IMR-90 (cell line): Measurements from ENCODE around the gene CCDC137. TPM values are rescaled to one million over a fixed set of nuclear protein-coding genes. Genes with fewer than 3 reads are reported as not detected.

Source experiments
- ATAC-seq: fragments of 200-7000 bp; cut with Tn5 transposase; 2 replicates; pipeline ENCODE4 v1.9.1; 2020; ENCODE audit warnings: low read depth, mild to moderate bottlenecking, moderate library complexity
- BruUV-seq: library from RNA; stranded (reverse); fragments of 400-500 nt; replicated peaks from 2 replicates; lab custom pipeline; 2021; lab: Mats Ljungman, UMichigan
- CTCF ChIA-PET: fragments of 300-600 bp; formaldehyde crosslinking; extraction: SDS; loops from one replicate; lab custom pipeline; 2021; ENCODE audit warnings: antibody characterized with exemption; lab: Yijun Ruan, JAX
- POLR2A ChIA-PET: fragments of 300-600 bp; sonication (Branson Sonifier 250); formaldehyde crosslinking; loops from one replicate; lab custom pipeline; 2022; ENCODE audit warnings: antibody characterized with exemption; ENCODE audit not compliant: unreplicated experiment; lab: Charles Lee
- DNase-seq: peaks from one replicate; pipeline ENCODE4 v3.0.0; 2013
- H2AFZ ChIP-seq: replicated peaks from 2 replicates; pipeline ENCODE3; 2013; ENCODE audit warnings: low read length, mild to moderate bottlenecking; ENCODE audit not compliant: poor library complexity
- H2AK5ac ChIP-seq: 2 replicates; pipeline ENCODE4 v1.6.1; 2013; ENCODE audit warnings: low read depth, low read length, inconsistent platforms
- H2AK9ac ChIP-seq: replicated peaks from 2 replicates; pipeline ENCODE3; 2013; ENCODE audit warnings: mild to moderate bottlenecking, low read depth, low read length, moderate library complexity; ENCODE audit not compliant: poor library complexity
- H2BK120ac ChIP-seq: 2 replicates; pipeline ENCODE4 v1.6.1; 2013; ENCODE audit warnings: low read depth, low read length, inconsistent platforms
- H2BK15ac ChIP-seq: 3 replicates; pipeline ENCODE4 v1.6.1; 2013; ENCODE audit warnings: low read depth, low read length, inconsistent platforms
- H2BK20ac ChIP-seq: 2 replicates; pipeline ENCODE4 v1.6.1; 2013; ENCODE audit warnings: low read depth, mild to moderate bottlenecking, inconsistent platforms, low read length, moderate library complexity
- H2BK5ac ChIP-seq: 2 replicates; pipeline ENCODE4 v1.6.1; 2013; ENCODE audit warnings: mild to moderate bottlenecking, low read depth, low read length, inconsistent platforms; ENCODE audit not compliant: poor library complexity, severe bottlenecking
- H3K14ac ChIP-seq: replicated peaks from 2 replicates; pipeline ENCODE4 v1.6.1; 2013; ENCODE audit warnings: low read depth, low read length, inconsistent platforms
- H3K18ac ChIP-seq: 2 replicates; pipeline ENCODE4 v1.6.1; 2013; ENCODE audit warnings: low read depth, low read length, control low read depth
- H3K23ac ChIP-seq: 2 replicates; pipeline ENCODE4 v1.6.1; 2013; ENCODE audit warnings: low read depth, low read length, inconsistent platforms
- H3K27ac ChIP-seq: 2 replicates; pipeline ENCODE4 v1.5.1; 2013; ENCODE audit warnings: mild to moderate bottlenecking, control low read depth, low read length; ENCODE audit not compliant: insufficient read depth
- H3K27me3 ChIP-seq: 2 replicates; pipeline ENCODE4 v1.6.1; 2013; ENCODE audit warnings: low read length; ENCODE audit not compliant: control insufficient read depth, insufficient read depth
- H3K36me3 ChIP-seq: 2 replicates; pipeline ENCODE4 v1.6.1; 2013; ENCODE audit warnings: low read length, mixed read lengths; ENCODE audit not compliant: control insufficient read depth, insufficient read depth
- H3K4ac ChIP-seq: 2 replicates; pipeline ENCODE4 v1.6.1; 2013; ENCODE audit warnings: low read depth, low read length, inconsistent platforms
- H3K4me1 ChIP-seq: 2 replicates; pipeline ENCODE4 v1.6.1; 2013; ENCODE audit warnings: low read length, mixed read lengths; ENCODE audit not compliant: control insufficient read depth, insufficient read depth
- H3K4me2 ChIP-seq: 2 replicates; pipeline ENCODE4 v1.6.1; 2013; ENCODE audit warnings: low read depth, mild to moderate bottlenecking, control low read depth, low read length, moderate library complexity
- H3K4me3 ChIP-seq: 2 replicates; pipeline ENCODE4 v1.5.1; 2013; ENCODE audit warnings: low read depth, mild to moderate bottlenecking, control low read depth, low read length, moderate library complexity; ENCODE audit not compliant: insufficient read depth
- H3K56ac ChIP-seq: 2 replicates; pipeline ENCODE4 v1.6.1; 2013; ENCODE audit warnings: low read length, inconsistent platforms; ENCODE audit not compliant: insufficient read depth; ENCODE audit errors: extremely low read depth
- H3K79me1 ChIP-seq, 2 experiments: 2 replicates each; pipeline ENCODE4 v1.6.1; 2013; ENCODE audit warnings: low read length in 2 of 2, inconsistent platforms in 1 of 2, low read depth in 1 of 2
- H3K9ac ChIP-seq: 2 replicates; pipeline ENCODE4 v1.6.1; 2013; ENCODE audit warnings: low read depth, low read length, control low read depth
- H3K9me1 ChIP-seq: 2 replicates; pipeline ENCODE4 v1.6.1; 2013; ENCODE audit warnings: low read length, inconsistent platforms; ENCODE audit not compliant: insufficient read depth
- H3K9me3 ChIP-seq: 2 replicates; pipeline ENCODE4 v1.6.1; 2013; ENCODE audit warnings: low read length; ENCODE audit not compliant: control insufficient read depth, insufficient read depth
- H4K20me1 ChIP-seq: 2 replicates; pipeline ENCODE4 v1.6.1; 2013; ENCODE audit warnings: low read length, inconsistent platforms; ENCODE audit not compliant: insufficient read depth
- H4K5ac ChIP-seq: 2 replicates; pipeline ENCODE4 v1.6.1; 2013; ENCODE audit warnings: mild to moderate bottlenecking, low read depth, low read length, control low read depth
- H4K8ac ChIP-seq, 2 experiments: 2 replicates each; pipeline ENCODE4 v1.6.1; 2013; ENCODE audit warnings: low read depth in 2 of 2, low read length in 2 of 2, control low read depth in 1 of 2, inconsistent platforms in 1 of 2
- H4K91ac ChIP-seq: 2 replicates; pipeline ENCODE4 v1.6.1; 2013; ENCODE audit warnings: low read depth, low read length, inconsistent platforms; ENCODE audit not compliant: insufficient read depth
- BHLHE40 ChIP-seq: fragments of 150-350 bp; IDR thresholded peaks from 2 replicates; pipeline ENCODE4 v1.6.1; 2016; ENCODE audit warnings: mild to moderate bottlenecking, low read depth, low read length
- CEBPB ChIP-seq: IDR thresholded peaks from 2 replicates; pipeline ENCODE4 v1.6.1; 2012; ENCODE audit warnings: low read depth, low read length, improper control_type of control experiment
- CHD1 ChIP-seq: IDR thresholded peaks from 2 replicates; pipeline ENCODE4 v1.6.1; 2012; ENCODE audit warnings: low read depth, low read length, improper control_type of control experiment
- FOS ChIP-seq: fragments of 150-350 bp; IDR thresholded peaks from 2 replicates; pipeline ENCODE4 v1.6.1; 2016; ENCODE audit warnings: low read depth, low read length
- MAFK ChIP-seq: IDR thresholded peaks from 2 replicates; pipeline ENCODE4 v1.6.1; 2012; ENCODE audit warnings: low read depth, low read length, improper control_type of control experiment
- MXI1 ChIP-seq: IDR thresholded peaks from 2 replicates; pipeline ENCODE4 v1.6.1; 2012; ENCODE audit warnings: low read depth, mild to moderate bottlenecking, low read length, moderate library complexity, borderline replicate concordance
- NFE2L2 ChIP-seq: fragments of 150-350 bp; IDR thresholded peaks from 2 replicates; pipeline ENCODE4 v1.6.1; 2016; ENCODE audit warnings: low read depth, mild to moderate bottlenecking, low read length
- POLR2A ChIP-seq: IDR thresholded peaks from 2 replicates; pipeline ENCODE4 v1.6.1; 2012; ENCODE audit warnings: mild to moderate bottlenecking, low read depth, low read length
- RAD21 ChIP-seq: IDR thresholded peaks from 2 replicates; pipeline ENCODE4 v1.6.1; 2012; ENCODE audit warnings: low read length, improper control_type of control experiment
- RCOR1 ChIP-seq: IDR thresholded peaks from 2 replicates; pipeline ENCODE4 v1.6.1; 2012; ENCODE audit warnings: mild to moderate bottlenecking, low read length, improper control_type of control experiment; ENCODE audit not compliant: insufficient replicate concordance
- RFX5 ChIP-seq: IDR thresholded peaks from 2 replicates; pipeline ENCODE4 v1.8.0; 2012; ENCODE audit warnings: low read depth, mild to moderate bottlenecking, low read length, moderate library complexity
- SMC3 ChIP-seq: fragments of 150-350 bp; IDR thresholded peaks from 2 replicates; pipeline ENCODE4 v1.6.1; 2016; ENCODE audit warnings: low read depth, mild to moderate bottlenecking, antibody characterized with exemption, low read length, moderate library complexity
- WGBS, 2 experiments: methylation state at CpG; one replicate each; pipeline versions ENCODE4 v1.1.5 to v1.1.7; 2013; ENCODE audit warnings: missing lambda C conversion rate in 2 of 2; ENCODE audit not compliant: insufficient read length in 1 of 2; ENCODE audit errors: extremely low coverage in 2 of 2; 5-methylcytosine and 5-hydroxymethylcytosine counted together
- dilution Hi-C: fragments of 300-500 bp; cut with HindIII; formaldehyde crosslinking; loops from one replicate; pipeline ENCODE4 v1.14.3; 2018; ENCODE audit warnings: low sequenced_read_pairs; ENCODE audit not compliant: unreplicated experiment
- in situ Hi-C: fragments of 300-500 bp; cut with MboI; formaldehyde crosslinking; loops from 3 replicates; pipeline ENCODE4 v1.14.3; 2019; ENCODE audit warnings: low sequenced_read_pairs, inconsistent platforms, mixed read lengths
- intact Hi-C: fragments of 100-400 bp; cut with micrococcal nuclease; formaldehyde crosslinking; loops from 2 replicates; pipeline ENCODE4 v1.10.0; 2022
- polyA plus RNA-seq, 3 experiments: library from polyadenylated mRNA; depleted of rRNA; stranded (reverse); fragments of >200 nt; gene quantifications; 2 replicates each; pipeline ENCODE4 v1.2.3, GENCODE V29; 2012; ENCODE audit warnings: low replicate concordance in 1 of 3
- total RNA-seq: library from RNA; depleted of rRNA; stranded (reverse); fragments of >200 nt; gene quantifications from 2 replicates; pipeline ENCODE4 v1.2.3, GENCODE V29; 2012
- TF ChIP-seq, protein P1 (sequence below): fragments of 150-350 bp; IDR thresholded peaks from 2 replicates; pipeline ENCODE4 v1.6.1; 2016; ENCODE audit warnings: low read depth, mild to moderate bottlenecking, low read length, moderate library complexity, borderline replicate concordance
- TF ChIP-seq, protein P2 (sequence below): fragments of 150-350 bp; IDR thresholded peaks from 2 replicates; pipeline ENCODE4 v1.6.1; 2017; ENCODE audit warnings: mild to moderate bottlenecking, antibody characterized with exemption, low read length, low read depth
- TF ChIP-seq, protein P3 (sequence below): conservative IDR thresholded peaks from 2 replicates; pipeline ENCODE4 v1.5.1; 2012; ENCODE audit warnings: mild to moderate bottlenecking, low read depth, low read length, improper control_type of control experiment

The CCDC137 gene
- total and polyA plus RNA-seq, 2 of the 4 experiments (the other 2 are of a cell fraction), result 7.5 to 18.4 TPM

DNA sequence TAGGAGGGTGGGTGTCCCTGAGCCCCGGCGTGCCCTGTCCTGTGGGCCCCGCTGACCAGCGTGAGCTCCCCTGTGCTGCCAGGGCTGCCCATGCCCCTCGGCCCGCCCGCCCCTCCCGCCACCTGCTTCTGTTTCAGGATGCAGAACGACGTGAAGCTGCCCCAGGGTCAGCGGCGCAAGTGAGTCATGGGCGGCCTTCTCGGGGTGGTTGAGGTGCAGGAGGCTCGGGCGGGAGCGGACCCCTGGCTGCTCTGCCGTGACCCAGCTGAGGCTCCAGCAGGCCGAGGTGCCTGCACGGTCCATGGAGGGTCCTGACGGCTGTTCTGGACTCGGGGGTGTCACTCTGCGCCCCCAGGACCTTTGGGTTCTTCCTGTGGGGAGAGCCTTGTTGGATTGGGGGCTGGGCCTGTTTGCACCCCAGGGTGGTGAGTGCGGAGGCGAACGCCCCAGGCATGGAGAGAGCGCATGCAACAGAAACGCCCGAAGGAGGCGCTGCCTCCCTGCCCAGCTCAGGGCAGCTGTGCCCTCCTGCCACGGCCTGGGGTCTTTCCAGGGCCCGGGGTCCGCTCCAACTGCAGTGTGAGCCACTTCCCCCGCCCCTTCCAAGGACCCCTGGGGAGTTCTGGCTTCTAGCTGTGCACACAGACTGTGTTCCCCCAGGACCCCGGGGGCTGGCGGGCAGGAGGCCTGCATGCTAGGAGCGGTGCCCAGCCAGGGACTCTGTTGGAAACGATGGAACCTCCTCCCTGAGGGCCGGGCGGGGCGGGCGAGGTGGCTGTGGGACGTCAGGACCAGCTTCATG lies 49.5 kb downstream of the CCDC137 start:
- Histone ChIP-seq H3K4ac (no peak overlapping the region), H2AFZ (no peak overlapping the region), H2AK9ac (no peak overlapping the region), H3K27ac (no peak overlapping the region), H3K27me3 (no peaks in the 10 kb centered on the region), H3K18ac (no peak overlapping the region), H4K20me1 (no peaks in the 10 kb centered on the region; the same call in 1 of the 2 replicates), H3K36me3 (peaks cover 2% of the 10 kb centered on the region; the same call in 1 of the 2 replicates), H3K79me1 (peaks cover 14 to 23% of the 10 kb centered on the region in 2 experiments), H3K9ac (no peak overlapping the region), H2BK20ac (no peak overlapping the region), H2BK120ac (no peak overlapping the region), H2BK15ac (no peak overlapping the region), H3K23ac (no peak overlapping the region), H2BK5ac (no peak overlapping the region), H3K9me1 (peaks cover 2% of the 10 kb centered on the region; the same call in 1 of the 2 replicates), H3K56ac (no peak overlapping the region), H4K8ac (no peak overlapping the region), H3K4me1 (peaks cover 10% of the 10 kb centered on the region), H3K4me3 (no peak overlapping the region), H4K91ac (no peak overlapping the region), H2AK5ac (no peak overlapping the region), H3K14ac (no peak overlapping the region), H4K5ac (no peak overlapping the region), H3K9me3 (no peaks in the 10 kb centered on the region), H3K4me2 (no peak overlapping the region)
- CTCF ChIA-PET, result no interaction called here
- intact Hi-C loops (no loop called here), dilution Hi-C loops (no loop called here), in situ Hi-C loops (no loop called here)
- no peak for TF ChIP-seq FOS
- TF ChIP-seq, protein P1, sequence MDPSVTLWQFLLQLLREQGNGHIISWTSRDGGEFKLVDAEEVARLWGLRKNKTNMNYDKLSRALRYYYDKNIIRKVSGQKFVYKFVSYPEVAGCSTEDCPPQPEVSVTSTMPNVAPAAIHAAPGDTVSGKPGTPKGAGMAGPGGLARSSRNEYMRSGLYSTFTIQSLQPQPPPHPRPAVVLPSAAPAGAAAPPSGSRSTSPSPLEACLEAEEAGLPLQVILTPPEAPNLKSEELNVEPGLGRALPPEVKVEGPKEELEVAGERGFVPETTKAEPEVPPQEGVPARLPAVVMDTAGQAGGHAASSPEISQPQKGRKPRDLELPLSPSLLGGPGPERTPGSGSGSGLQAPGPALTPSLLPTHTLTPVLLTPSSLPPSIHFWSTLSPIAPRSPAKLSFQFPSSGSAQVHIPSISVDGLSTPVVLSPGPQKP, result no peak
- TF ChIP-seq RCOR1, result no peak
- no peak for TF ChIP-seq MAFK
- TF ChIP-seq POLR2A, result no peak
- no peak for TF ChIP-seq SMC3
- TF ChIP-seq NFE2L2, result no peak
- TF ChIP-seq RAD21, result no peak
- no peak for TF ChIP-seq BHLHE40
- TF ChIP-seq CHD1, result no peak
- TF ChIP-seq, protein P2, sequence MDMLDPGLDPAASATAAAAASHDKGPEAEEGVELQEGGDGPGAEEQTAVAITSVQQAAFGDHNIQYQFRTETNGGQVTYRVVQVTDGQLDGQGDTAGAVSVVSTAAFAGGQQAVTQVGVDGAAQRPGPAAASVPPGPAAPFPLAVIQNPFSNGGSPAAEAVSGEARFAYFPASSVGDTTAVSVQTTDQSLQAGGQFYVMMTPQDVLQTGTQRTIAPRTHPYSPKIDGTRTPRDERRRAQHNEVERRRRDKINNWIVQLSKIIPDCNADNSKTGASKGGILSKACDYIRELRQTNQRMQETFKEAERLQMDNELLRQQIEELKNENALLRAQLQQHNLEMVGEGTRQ, result no peak
- TF ChIP-seq, protein P3, sequence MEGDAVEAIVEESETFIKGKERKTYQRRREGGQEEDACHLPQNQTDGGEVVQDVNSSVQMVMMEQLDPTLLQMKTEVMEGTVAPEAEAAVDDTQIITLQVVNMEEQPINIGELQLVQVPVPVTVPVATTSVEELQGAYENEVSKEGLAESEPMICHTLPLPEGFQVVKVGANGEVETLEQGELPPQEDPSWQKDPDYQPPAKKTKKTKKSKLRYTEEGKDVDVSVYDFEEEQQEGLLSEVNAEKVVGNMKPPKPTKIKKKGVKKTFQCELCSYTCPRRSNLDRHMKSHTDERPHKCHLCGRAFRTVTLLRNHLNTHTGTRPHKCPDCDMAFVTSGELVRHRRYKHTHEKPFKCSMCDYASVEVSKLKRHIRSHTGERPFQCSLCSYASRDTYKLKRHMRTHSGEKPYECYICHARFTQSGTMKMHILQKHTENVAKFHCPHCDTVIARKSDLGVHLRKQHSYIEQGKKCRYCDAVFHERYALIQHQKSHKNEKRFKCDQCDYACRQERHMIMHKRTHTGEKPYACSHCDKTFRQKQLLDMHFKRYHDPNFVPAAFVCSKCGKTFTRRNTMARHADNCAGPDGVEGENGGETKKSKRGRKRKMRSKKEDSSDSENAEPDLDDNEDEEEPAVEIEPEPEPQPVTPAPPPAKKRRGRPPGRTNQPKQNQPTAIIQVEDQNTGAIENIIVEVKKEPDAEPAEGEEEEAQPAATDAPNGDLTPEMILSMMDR, result no peak
- TF ChIP-seq MXI1, result no peak
- TF ChIP-seq RFX5, result no peak
- no peak for TF ChIP-seq CEBPB
- DNase-seq (no peak), ATAC-seq (no peak)
- WGBS, 2 experiments, result 95% methylated on average over 21 of the region's 43 CpGs; no CpG with 5 or more reads in 1 of the 2 experiments
- POLR2A ChIA-PET, result interaction anchor here (1.0 kb wide), 1 partner anchor 151 kb away, joined by 12 read pairs; no protein-coding TSS in a partner anchor
- no TSS peak for BruUV-seq
